Astrocyte (in vitro differentiated cells and primary cell): Measurements from ENCODE around the gene ZNF385B. TPM values are rescaled to one million over a fixed set of nuclear protein-coding genes. Genes with fewer than 3 reads are reported as not detected.

ENCODE experiments used
- DNase-seq: peaks from one replicate; pipeline ENCODE4 v3.0.0-alpha.2; 2010; ENCODE audit warnings: low read depth
- FAIRE-seq: peaks from 2 replicates; lab custom pipeline; 2011; peaks lifted over from hg19 to GRCh38; lab: Jason Lieb, UNC
- H2AFZ ChIP-seq: 2 replicates; pipeline ENCODE4 v1.6.0; 2012; ENCODE audit warnings: low read depth, low read length, inconsistent platforms
- H3K27ac ChIP-seq: 2 replicates; pipeline ENCODE4 v1.5.1; 2011; ENCODE audit warnings: low read depth, low read length, inconsistent platforms
- H3K27me3 ChIP-seq: 2 replicates; pipeline ENCODE4 v1.6.0; 2011; ENCODE audit warnings: low read length, inconsistent platforms; ENCODE audit not compliant: insufficient read depth
- H3K36me3 ChIP-seq: 2 replicates; pipeline ENCODE4 v1.5.1; 2011; ENCODE audit warnings: low read length, inconsistent platforms; ENCODE audit not compliant: insufficient read depth
- H3K4me1 ChIP-seq: 2 replicates; pipeline ENCODE4 v1.5.1; 2011; ENCODE audit warnings: low read length, inconsistent platforms; ENCODE audit not compliant: insufficient read depth
- H3K4me2 ChIP-seq: 2 replicates; pipeline ENCODE4 v1.6.0; 2012; ENCODE audit warnings: low read length, inconsistent platforms
- H3K4me3 ChIP-seq: 2 replicates; pipeline ENCODE4 v1.5.1; 2011; ENCODE audit warnings: low read depth, mild to moderate bottlenecking, low read length, inconsistent platforms; ENCODE audit not compliant: insufficient read depth
- H3K79me2 ChIP-seq: 2 replicates; pipeline ENCODE4 v1.6.0; 2012; ENCODE audit warnings: mild to moderate bottlenecking, low read length, inconsistent platforms; ENCODE audit not compliant: insufficient read depth
- H3K9ac ChIP-seq: 2 replicates; pipeline ENCODE4 v1.6.0; 2012; ENCODE audit warnings: mild to moderate bottlenecking, low read length, inconsistent platforms
- H3K9me3 ChIP-seq: 2 replicates; pipeline ENCODE4 v1.5.1; 2012; ENCODE audit warnings: low read depth, mild to moderate bottlenecking, low read length, inconsistent platforms; ENCODE audit not compliant: insufficient read depth
- H4K20me1 ChIP-seq: 2 replicates; pipeline ENCODE4 v1.6.0; 2012; ENCODE audit warnings: low read length, inconsistent platforms; ENCODE audit not compliant: insufficient read depth
- H3K27ac Mint-ChIP-seq: one replicate; pipeline ENCODE4 v1.8.0; 2021; ENCODE audit warnings: mild to moderate bottlenecking, mixed read lengths; ENCODE audit not compliant: unreplicated experiment
- H3K27me3 Mint-ChIP-seq: one replicate; pipeline ENCODE4 v1.8.0; 2021; ENCODE audit warnings: low read depth, mixed read lengths; ENCODE audit not compliant: unreplicated experiment
- H3K36me3 Mint-ChIP-seq: one replicate; pipeline ENCODE4 v1.8.0; 2021; ENCODE audit warnings: low read depth, mixed read lengths; ENCODE audit not compliant: unreplicated experiment
- H3K4me1 Mint-ChIP-seq: one replicate; pipeline ENCODE4 v1.8.0; 2021; ENCODE audit warnings: low read depth, mixed read lengths; ENCODE audit not compliant: unreplicated experiment
- H3K4me3 Mint-ChIP-seq: one replicate; pipeline ENCODE4 v1.8.0; 2021; ENCODE audit warnings: mild to moderate bottlenecking, moderate library complexity, mixed read lengths; ENCODE audit not compliant: unreplicated experiment
- H3K9me3 Mint-ChIP-seq: one replicate; pipeline ENCODE4 v1.8.0; 2021; ENCODE audit warnings: mild to moderate bottlenecking, mixed read lengths; ENCODE audit not compliant: unreplicated experiment
- EZH2 ChIP-seq: IDR thresholded peaks from 2 replicates; pipeline ENCODE4 v1.6.1; 2012; ENCODE audit warnings: mild to moderate bottlenecking, low read length, inconsistent platforms; ENCODE audit not compliant: insufficient read depth
- total RNA-seq: library from RNA; stranded (reverse); gene quantifications from 2 replicates; pipeline ENCODE4 v1.2.1, GENCODE V29; 2021
- TF ChIP-seq, protein P1 (sequence below): IDR thresholded peaks from 2 replicates; pipeline ENCODE4 v1.5.1; 2011; ENCODE audit warnings: low read depth, mild to moderate bottlenecking, inconsistent platforms, low read length, moderate library complexity; ENCODE audit not compliant: insufficient read depth

ZNF385B gene
- total RNA-seq, 1 donor from 2014 or later, result 0.27 TPM

DNA sequence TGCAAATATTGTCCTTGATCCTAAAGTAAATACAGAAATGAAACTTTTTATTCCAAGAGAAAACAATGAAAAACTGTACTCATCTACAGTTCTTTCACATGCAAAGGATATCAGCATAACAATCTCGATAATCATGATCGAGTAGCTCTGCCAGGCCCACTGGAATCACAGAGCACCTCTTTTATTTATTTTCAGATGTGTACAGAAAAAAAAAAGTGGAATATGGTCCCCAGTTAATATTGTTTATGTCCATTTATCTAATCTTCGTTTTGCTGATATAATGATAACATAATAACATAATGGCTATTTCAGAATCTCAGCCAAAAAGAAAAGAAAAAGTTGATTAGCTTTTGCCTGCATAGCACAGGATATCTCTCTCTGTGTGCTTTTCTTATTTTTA lies 6.5 kb downstream of the ZNF385B start:
- H3K36me3 ChIP-seq, result no peaks in the 10 kb centered on the region
- peaks cover 24% of the 10 kb centered on the region for H3K27me3 ChIP-seq
- no peak for FAIRE-seq
- H3K4me3 Mint-ChIP-seq, result no peak overlapping the region
- H3K9ac ChIP-seq, result no peak overlapping the region
- no peak overlapping the region for H3K27ac ChIP-seq
- H3K4me3 ChIP-seq, result no peak overlapping the region
- peaks cover 20% of the 10 kb centered on the region for H3K27me3 Mint-ChIP-seq
- no peaks in the 10 kb centered on the region for H3K9me3 Mint-ChIP-seq
- no peaks in the 10 kb centered on the region for H3K79me2 ChIP-seq
- peaks cover 5% of the 10 kb centered on the region for H3K4me1 Mint-ChIP-seq
- H2AFZ ChIP-seq, result no peak overlapping the region
- no peaks in the 10 kb centered on the region for H3K36me3 Mint-ChIP-seq
- TF ChIP-seq, protein P1, sequence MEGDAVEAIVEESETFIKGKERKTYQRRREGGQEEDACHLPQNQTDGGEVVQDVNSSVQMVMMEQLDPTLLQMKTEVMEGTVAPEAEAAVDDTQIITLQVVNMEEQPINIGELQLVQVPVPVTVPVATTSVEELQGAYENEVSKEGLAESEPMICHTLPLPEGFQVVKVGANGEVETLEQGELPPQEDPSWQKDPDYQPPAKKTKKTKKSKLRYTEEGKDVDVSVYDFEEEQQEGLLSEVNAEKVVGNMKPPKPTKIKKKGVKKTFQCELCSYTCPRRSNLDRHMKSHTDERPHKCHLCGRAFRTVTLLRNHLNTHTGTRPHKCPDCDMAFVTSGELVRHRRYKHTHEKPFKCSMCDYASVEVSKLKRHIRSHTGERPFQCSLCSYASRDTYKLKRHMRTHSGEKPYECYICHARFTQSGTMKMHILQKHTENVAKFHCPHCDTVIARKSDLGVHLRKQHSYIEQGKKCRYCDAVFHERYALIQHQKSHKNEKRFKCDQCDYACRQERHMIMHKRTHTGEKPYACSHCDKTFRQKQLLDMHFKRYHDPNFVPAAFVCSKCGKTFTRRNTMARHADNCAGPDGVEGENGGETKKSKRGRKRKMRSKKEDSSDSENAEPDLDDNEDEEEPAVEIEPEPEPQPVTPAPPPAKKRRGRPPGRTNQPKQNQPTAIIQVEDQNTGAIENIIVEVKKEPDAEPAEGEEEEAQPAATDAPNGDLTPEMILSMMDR, result no peak
- TF ChIP-seq EZH2, result no peak
- H3K4me1 ChIP-seq, result peaks cover 3% of the 10 kb centered on the region
- H3K9me3 ChIP-seq, result no peaks in the 10 kb centered on the region
- no peak overlapping the region for H3K27ac Mint-ChIP-seq
- no peak overlapping the region for H3K4me2 ChIP-seq
- no peaks in the 10 kb centered on the region for H4K20me1 ChIP-seq
- no peak for DNase-seq

DNA sequence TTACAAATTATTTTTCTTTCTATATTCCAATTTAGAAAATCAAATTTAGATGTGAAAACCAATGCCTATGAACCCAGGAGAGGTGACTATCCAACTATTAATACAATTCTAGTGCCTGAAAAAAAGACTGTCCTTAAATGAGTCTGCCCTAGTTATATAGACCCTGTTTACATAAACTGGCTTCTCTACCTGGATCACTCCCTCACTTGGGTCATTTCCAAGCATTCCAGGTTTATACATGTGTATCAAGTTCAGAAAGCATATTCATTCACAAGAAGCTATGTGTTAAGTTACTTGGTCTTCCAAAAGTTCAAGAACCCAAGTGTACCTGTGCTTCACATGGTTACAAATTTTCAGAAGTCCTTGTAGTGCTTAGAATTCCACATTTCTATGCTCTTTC lies 8.3 kb downstream of the ZNF385B start:
- Mint-ChIP-seq H3K9me3 (no peaks in the 10 kb centered on the region), H3K36me3 (no peaks in the 10 kb centered on the region), H3K27ac (no peak overlapping the region), H3K27me3 (peaks cover 16% of the 10 kb centered on the region), H3K4me3 (no peak overlapping the region), H3K4me1 (peaks cover 5% of the 10 kb centered on the region)
- Histone ChIP-seq H3K4me3 (no peak overlapping the region), H3K27ac (no peak overlapping the region), H3K36me3 (no peaks in the 10 kb centered on the region), H3K9ac (no peak overlapping the region), H3K4me1 (peaks cover 3% of the 10 kb centered on the region), H3K79me2 (no peaks in the 10 kb centered on the region), H3K27me3 (peaks cover 9% of the 10 kb centered on the region), H4K20me1 (no peaks in the 10 kb centered on the region), H2AFZ (no peak overlapping the region), H3K4me2 (no peak overlapping the region), H3K9me3 (no peaks in the 10 kb centered on the region)
- DNase-seq, result no peak
- FAIRE-seq, result no peak
- TF ChIP-seq EZH2, result no peak
- TF ChIP-seq, protein P1, result no peak

DNA sequence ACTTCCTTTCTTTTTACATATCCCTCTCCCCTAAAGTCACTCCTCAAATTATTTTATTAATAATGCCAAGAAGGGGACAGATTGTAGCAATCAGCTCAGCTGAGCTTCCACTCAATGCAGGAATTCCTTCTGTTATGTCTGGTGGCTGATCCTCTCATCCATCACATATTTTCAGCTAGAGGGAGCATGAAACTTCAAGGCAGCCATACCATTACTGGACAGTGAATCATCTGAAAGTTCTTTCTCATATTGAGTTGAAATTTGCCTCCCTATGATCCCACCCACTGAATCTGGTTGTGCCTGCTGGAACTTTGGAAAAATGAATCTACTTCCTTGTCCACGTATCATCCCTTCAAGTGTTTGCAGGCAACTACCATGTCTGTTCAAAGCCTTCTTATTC lies 11.2 kb downstream of the ZNF385B start:
- Mint-ChIP-seq H3K27me3 (peaks cover 3% of the 10 kb centered on the region), H3K4me3 (no peak overlapping the region), H3K9me3 (no peaks in the 10 kb centered on the region), H3K27ac (no peak overlapping the region), H3K4me1 (peaks cover 5% of the 10 kb centered on the region), H3K36me3 (no peaks in the 10 kb centered on the region)
- no peak for TF ChIP-seq EZH2
- TF ChIP-seq, protein P1, result peak; percentile 70
- no peak overlapping the region for H3K4me2 ChIP-seq
- H4K20me1 ChIP-seq, result no peaks in the 10 kb centered on the region
- no peak overlapping the region for H3K9ac ChIP-seq
- H3K4me1 ChIP-seq, result peaks cover 3% of the 10 kb centered on the region
- H3K79me2 ChIP-seq, result no peaks in the 10 kb centered on the region
- no peak overlapping the region for H3K27ac ChIP-seq
- no peaks in the 10 kb centered on the region for H3K9me3 ChIP-seq
- H2AFZ ChIP-seq, result peak overlapping the region; percentile 33
- peaks cover 7% of the 10 kb centered on the region for H3K27me3 ChIP-seq
- H3K4me3 ChIP-seq, result no peak overlapping the region
- peak; percentile 80 for FAIRE-seq
- no peaks in the 10 kb centered on the region for H3K36me3 ChIP-seq
- peak; percentile 63 for DNase-seq
